Activated CD4-positive, alpha-beta T cell treated with anti-CD3 and anti-CD28 coated beads, Interleukin-2, amount 10 ng/mL, durations not matched to agents 7 days and 5 days (primary cell): ENCODE results near the gene ST6GAL1. TPM values are rescaled to one million over a fixed set of nuclear protein-coding genes. Genes with fewer than 3 reads are reported as not detected.
"Not testable (repeated sequence)": the region's sequence is repeated elsewhere in the genome, so short reads cannot be mapped to it uniquely, and the experiment has no call there.

ENCODE experiments used
- CTCF ChIA-PET: fragments of 350-600 bp; sonication (Branson Sonifier 250); formaldehyde crosslinking; loops from one replicate; lab custom pipeline; 2021; ENCODE audit warnings: antibody characterized with exemption; lab: Charles Lee
- POLR2A ChIA-PET: fragments of 350-600 bp; sonication (Branson Sonifier 250); formaldehyde crosslinking; loops from one replicate; lab custom pipeline; 2021; ENCODE audit warnings: antibody characterized with exemption; lab: Charles Lee
- DNase-seq: peaks from one replicate; pipeline ENCODE4 v3.0.0-alpha.2; 2020
- H3K27ac Mint-ChIP-seq: one replicate; pipeline ENCODE4 v1.8.0; 2021; ENCODE audit warnings: mild to moderate bottlenecking, moderate library complexity, mixed read lengths
- H3K27me3 Mint-ChIP-seq: one replicate; pipeline ENCODE4 v1.8.0; 2021; ENCODE audit warnings: mixed read lengths
- H3K36me3 Mint-ChIP-seq: one replicate; pipeline ENCODE4 v1.8.0; 2021; ENCODE audit warnings: low read depth, mixed read lengths
- H3K4me1 Mint-ChIP-seq: one replicate; pipeline ENCODE4 v1.8.0; 2021; ENCODE audit warnings: mixed read lengths
- H3K4me3 Mint-ChIP-seq: one replicate; pipeline ENCODE4 v1.8.0; 2021; ENCODE audit warnings: mild to moderate bottlenecking, moderate library complexity, mixed read lengths
- H3K9me3 Mint-ChIP-seq: one replicate; pipeline ENCODE4 v1.8.0; 2021; ENCODE audit warnings: mixed read lengths
- total RNA-seq, 2 experiments: library from RNA; stranded (reverse); gene quantifications; one replicate each; pipeline ENCODE4 v1.2.3, GENCODE V29; 2021

The ST6GAL1 gene
- total RNA-seq, 2 experiments from 2014 or later: 145 to 183 TPM

DNA sequence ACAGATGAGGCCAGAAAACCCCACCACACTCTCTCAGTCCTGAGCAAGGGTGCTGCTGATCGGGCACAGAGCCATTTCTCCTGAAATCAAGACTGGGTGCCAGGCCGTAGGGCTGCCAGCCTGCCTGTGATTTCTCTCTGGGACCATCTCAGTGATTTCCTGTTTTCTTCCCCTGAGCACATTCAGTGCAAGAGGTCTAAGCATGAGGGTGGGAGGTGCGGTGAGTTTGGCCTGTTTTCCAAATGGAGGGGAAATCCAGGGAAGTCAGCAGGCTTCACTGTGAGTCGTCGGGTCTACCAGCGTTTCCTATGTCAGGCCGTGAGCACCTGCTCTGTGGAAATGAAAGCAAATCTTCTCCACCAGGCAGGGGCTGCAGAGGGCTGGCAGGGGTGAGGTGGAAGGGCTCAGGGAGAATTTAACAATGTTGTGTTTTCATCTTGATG, 82.3 kb downstream of the ST6GAL1 start:
- POLR2A ChIA-PET: no interaction called here
- Mint-ChIP-seq H3K27me3 (no peaks in the 10 kb centered on the region), H3K9me3 (peaks cover 2% of the 10 kb centered on the region), H3K4me1 (peaks cover 60% of the 10 kb centered on the region), H3K36me3 (peaks cover 55% of the 10 kb centered on the region), H3K27ac (peak overlapping the region; percentile 92), H3K4me3 (peak overlapping the region; percentile 52)
- DNase-seq: peak; percentile 72
- CTCF ChIA-PET: interaction anchor here (0.6 to 1.5 kb wide), 3 partner anchors 13 to 1127 kb away, joined by 3 to 5 read pairs (median 5); no protein-coding TSS in a partner anchor

- Mint-ChIP-seq H3K4me1 (peaks cover 54% of the 10 kb centered on the region), H3K27me3 (no peaks in the 10 kb centered on the region), H3K4me3 (peak overlapping the region; percentile 52), H3K27ac (peak overlapping the region; percentile 92), H3K9me3 (no peaks in the 10 kb centered on the region), H3K36me3 (peaks cover 51% of the 10 kb centered on the region)
- ChIA-PET CTCF (interaction anchor here (1.2 to 1.3 kb wide), 3 partner anchors 12 to 164 kb away, joined by 3 to 6 read pairs (median 5); no protein-coding TSS in a partner anchor), POLR2A (no interaction called here)
- no peak for DNase-seq
Observed at GRCh38 chr3:187013159-187013716, 82.9 kb downstream of the ST6GAL1 start.

DNA sequence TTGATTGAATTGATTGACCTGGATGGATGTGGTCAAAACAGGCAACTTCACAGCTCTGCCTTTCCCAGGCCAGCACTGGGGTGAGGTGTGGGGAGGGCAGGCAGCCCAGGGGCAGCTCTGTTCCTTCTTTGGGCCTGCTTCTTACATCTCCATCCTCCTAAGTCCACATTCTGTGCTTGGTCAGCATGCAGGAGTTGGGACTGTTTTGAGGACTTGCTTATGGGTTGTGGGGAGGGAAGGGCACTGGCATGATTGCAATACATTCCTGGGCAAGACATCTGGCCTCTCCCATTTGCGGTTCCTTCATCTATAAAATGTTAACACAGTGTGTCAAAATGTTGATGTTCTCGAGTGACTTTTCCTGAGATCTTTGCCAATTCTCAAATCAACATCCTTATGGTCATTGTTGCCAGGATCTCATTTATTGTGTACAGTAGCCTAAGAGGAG, 84.1 kb downstream of the ST6GAL1 start:
- Mint-ChIP-seq H3K36me3 (peaks cover 47% of the 10 kb centered on the region), H3K4me3 (no peak overlapping the region), H3K27me3 (no peaks in the 10 kb centered on the region), H3K27ac (no peak overlapping the region), H3K9me3 (no peaks in the 10 kb centered on the region), H3K4me1 (peaks cover 64% of the 10 kb centered on the region)
- CTCF ChIA-PET: interaction anchor here (1.2 to 1.3 kb wide), 2 partner anchors 27 to 165 kb away, joined by 3 to 6 read pairs; no protein-coding TSS in a partner anchor
- DNase-seq: no peak
- POLR2A ChIA-PET: no interaction called here

GRCh38 chr3:187015903-187016638, 85.7 kb downstream of the ST6GAL1 start:
- Mint-ChIP-seq H3K9me3 (no peaks in the 10 kb centered on the region), H3K4me1 (peaks cover 76% of the 10 kb centered on the region), H3K4me3 (no peak overlapping the region), H3K36me3 (peaks cover 49% of the 10 kb centered on the region), H3K27me3 (no peaks in the 10 kb centered on the region), H3K27ac (peak overlapping the region; percentile 54)
- ChIA-PET CTCF (interaction anchor here (0.8 to 2.1 kb wide), 4 partner anchors 9 to 165 kb away, joined by 3 to 8 read pairs (median 4); no protein-coding TSS in a partner anchor), POLR2A (no interaction called here)
- DNase-seq: no peak

DNA sequence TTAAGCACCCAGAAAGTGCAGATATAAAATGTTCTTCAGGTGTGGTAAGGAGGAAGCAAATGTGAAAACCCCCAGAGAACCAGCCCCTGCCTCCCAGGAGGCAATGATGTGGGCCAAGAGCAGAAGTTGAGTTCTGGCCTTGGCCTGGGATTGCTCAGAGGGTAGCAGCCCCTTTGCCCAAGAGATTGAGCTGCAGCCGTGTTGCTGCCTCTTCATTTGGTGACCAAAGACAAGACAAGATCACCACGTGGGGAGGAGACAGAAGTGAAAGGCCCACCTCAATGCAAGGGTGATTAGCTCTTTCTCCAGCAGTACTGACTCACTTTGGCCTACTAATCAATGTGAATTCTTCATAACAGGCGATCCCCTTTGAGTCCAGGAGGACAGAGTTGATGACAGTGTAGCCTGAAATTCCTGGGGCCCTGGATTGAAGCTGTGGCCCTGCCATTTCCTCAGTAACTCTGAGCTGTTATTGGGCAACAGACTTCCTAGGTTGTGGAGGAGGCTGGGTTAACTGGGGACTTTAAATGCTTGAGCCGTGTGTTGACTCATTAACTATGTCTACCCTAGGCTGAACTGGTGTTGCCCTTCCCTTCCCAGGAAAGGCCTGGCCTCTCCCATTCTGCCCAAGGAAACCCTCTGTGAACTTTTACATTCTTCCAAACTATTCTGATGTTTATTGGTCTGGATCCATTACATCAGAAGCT, 86.5 kb downstream of the ST6GAL1 start:
- Mint-ChIP-seq H3K9me3 (peaks cover under 1% of the 10 kb centered on the region), H3K36me3 (peaks cover 49% of the 10 kb centered on the region), H3K4me1 (peaks cover 75% of the 10 kb centered on the region), H3K4me3 (no peak overlapping the region), H3K27ac (peak overlapping the region; percentile 54), H3K27me3 (no peaks in the 10 kb centered on the region)
- DNase-seq: no peak
- ChIA-PET CTCF (interaction anchor here (0.8 to 2.1 kb wide), 4 partner anchors 9 to 165 kb away, joined by 3 to 8 read pairs (median 4); no protein-coding TSS in a partner anchor), POLR2A (no interaction called here)

GRCh38 chr3:187017511-187018230, 87.3 kb downstream of the ST6GAL1 start:
- Mint-ChIP-seq H3K9me3 (peaks cover 5% of the 10 kb centered on the region), H3K27me3 (no peaks in the 10 kb centered on the region), H3K36me3 (peaks cover 51% of the 10 kb centered on the region), H3K27ac (peak overlapping the region; percentile 12), H3K4me1 (peaks cover 75% of the 10 kb centered on the region), H3K4me3 (no peak overlapping the region)
- POLR2A ChIA-PET: no interaction called here
- DNase-seq: no peak
- CTCF ChIA-PET: interaction anchor here (1.5 to 2.1 kb wide), 2 partner anchors 13 to 166 kb away, joined by 4 to 8 read pairs; no protein-coding TSS in a partner anchor

DNA sequence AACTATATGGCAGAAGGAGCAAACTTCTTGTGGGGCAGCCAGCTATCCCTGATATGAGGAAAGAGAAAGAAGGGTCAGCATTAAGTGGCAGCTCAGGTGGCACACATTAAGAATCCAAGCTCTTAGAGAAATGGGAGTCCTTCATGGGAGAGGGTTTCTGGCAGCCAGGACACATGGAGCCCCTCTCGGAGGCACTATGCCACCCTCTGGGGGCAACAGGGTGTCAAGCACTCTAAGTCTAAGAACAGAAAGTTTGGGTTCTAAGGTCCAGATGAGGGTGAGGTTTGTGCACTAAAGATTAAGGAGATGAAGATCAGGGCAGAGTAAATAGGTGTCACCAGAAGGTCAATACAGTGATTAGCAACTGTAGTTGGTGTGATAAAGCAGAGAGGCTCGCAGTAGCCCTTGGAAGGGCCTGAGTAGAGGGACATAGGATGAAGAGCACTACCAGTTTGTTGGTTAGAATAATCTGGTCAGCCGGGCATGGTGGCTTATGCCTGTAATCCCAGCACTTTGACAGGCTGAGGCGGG, 89.3 kb downstream of the ST6GAL1 start:
- ChIA-PET POLR2A (no interaction called here), CTCF (interaction anchor here (0.7 to 1.0 kb wide), 2 partner anchors 16 to 128 kb away, joined by 3 read pairs; no protein-coding TSS in a partner anchor)
- H3K27me3 Mint-ChIP-seq: no peaks in the 10 kb centered on the region
- H3K9me3 Mint-ChIP-seq: peaks cover 7% of the 10 kb centered on the region
- peak overlapping the region; percentile 3 for H3K4me3 Mint-ChIP-seq
- DNase-seq: no peak
- H3K36me3 Mint-ChIP-seq: peaks cover 47% of the 10 kb centered on the region
- peaks cover 75% of the 10 kb centered on the region for H3K4me1 Mint-ChIP-seq
- H3K27ac Mint-ChIP-seq: peak overlapping the region; percentile 93

GRCh38 chr3:187020376-187020775, 90.0 kb downstream of the ST6GAL1 start:
- peaks cover 7% of the 10 kb centered on the region for H3K9me3 Mint-ChIP-seq
- peaks cover 75% of the 10 kb centered on the region for H3K4me1 Mint-ChIP-seq
- no peaks in the 10 kb centered on the region for H3K27me3 Mint-ChIP-seq
- ChIA-PET CTCF (interaction anchor here (0.6 kb wide), 1 partner anchor 48 kb away, joined by 3 read pairs; no protein-coding TSS in a partner anchor), POLR2A (no interaction called here)
- H3K27ac Mint-ChIP-seq: peak overlapping the region; percentile 93
- peak overlapping the region; percentile 42 for H3K4me3 Mint-ChIP-seq
- H3K36me3 Mint-ChIP-seq: peaks cover 49% of the 10 kb centered on the region
- peak; percentile 57 for DNase-seq

DNA sequence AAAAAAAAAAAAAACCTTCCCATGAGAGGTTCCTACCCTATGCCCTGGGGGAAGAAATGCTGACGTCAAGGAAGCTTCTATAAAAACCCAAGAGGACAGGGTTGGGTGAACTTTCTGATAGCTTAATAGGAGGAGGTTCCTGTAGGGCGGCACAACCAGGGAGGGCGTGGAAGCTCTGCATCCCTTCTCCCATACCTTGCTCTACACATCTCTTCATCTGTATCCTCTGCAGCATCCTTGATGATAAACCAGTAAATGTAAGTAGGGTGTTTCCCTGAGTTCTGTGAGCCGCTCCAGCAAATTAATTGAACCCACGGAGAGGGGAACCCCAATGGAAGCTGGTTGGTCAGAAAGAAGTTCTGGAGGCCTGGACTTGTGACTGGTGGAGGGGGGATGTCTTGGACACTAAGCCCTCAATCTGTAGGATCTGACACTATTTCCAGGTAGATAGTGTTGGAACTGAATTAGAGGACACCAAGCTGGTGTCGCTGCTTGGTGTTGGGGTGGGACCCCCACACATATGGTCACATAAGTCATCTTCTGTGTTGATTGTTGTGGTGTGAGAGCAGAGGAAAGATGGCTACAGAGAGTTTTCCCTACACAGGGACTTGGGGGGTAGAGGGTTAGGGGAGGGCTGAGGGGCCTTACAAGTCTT, 91.5 kb downstream of the ST6GAL1 start:
- H3K9me3 Mint-ChIP-seq: peaks cover 7% of the 10 kb centered on the region
- H3K4me3 Mint-ChIP-seq: no peak overlapping the region
- no peaks in the 10 kb centered on the region for H3K27me3 Mint-ChIP-seq
- ChIA-PET CTCF (interaction anchor here (0.6 kb wide), 1 partner anchor 113 kb away, joined by 3 read pairs; no protein-coding TSS in a partner anchor), POLR2A (interaction anchor here (0.6 kb wide), 1 partner anchor 91 kb away, joined by 3 read pairs; no protein-coding TSS in a partner anchor)
- H3K4me1 Mint-ChIP-seq: peaks cover 65% of the 10 kb centered on the region
- peaks cover 42% of the 10 kb centered on the region for H3K36me3 Mint-ChIP-seq
- no peak for DNase-seq
- H3K27ac Mint-ChIP-seq: peak overlapping the region; percentile 80

DNA sequence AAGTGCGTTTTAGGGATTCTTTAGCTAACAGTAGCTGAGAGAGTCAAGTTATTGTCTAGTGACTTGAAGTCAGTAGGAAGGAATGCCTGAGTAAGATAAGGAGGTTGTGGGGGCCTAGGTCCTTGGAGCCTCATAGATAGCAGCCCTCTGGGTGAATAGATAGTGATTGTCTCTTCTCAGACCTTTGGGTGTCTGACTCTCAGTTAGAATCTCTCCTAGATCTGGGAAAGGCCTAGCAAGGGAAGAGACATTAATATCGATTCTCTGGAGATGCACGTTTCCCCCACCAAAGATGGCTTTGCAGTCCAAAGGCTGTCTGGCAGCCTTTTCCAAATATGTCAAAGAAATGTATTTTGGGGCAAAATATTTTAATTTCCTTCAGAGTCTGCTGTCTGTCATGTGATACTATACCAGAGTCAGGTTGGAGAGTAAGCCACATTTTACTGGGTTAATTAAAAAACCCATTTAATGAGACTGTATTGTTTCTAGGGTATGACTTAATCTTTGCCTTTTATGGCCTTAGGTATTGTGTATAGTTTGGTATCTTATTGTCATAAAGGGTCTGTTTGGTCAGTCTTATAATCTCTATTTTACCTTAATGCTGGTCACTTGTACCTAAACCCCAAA, 92.2 kb downstream of the ST6GAL1 start:
- no peak overlapping the region for H3K4me3 Mint-ChIP-seq
- ChIA-PET POLR2A (interaction anchor here (0.6 kb wide), 1 partner anchor 90 kb away, joined by 3 read pairs; no protein-coding TSS in a partner anchor), CTCF (no interaction called here)
- no peaks in the 10 kb centered on the region for H3K27me3 Mint-ChIP-seq
- peaks cover 7% of the 10 kb centered on the region for H3K9me3 Mint-ChIP-seq
- peaks cover 68% of the 10 kb centered on the region for H3K4me1 Mint-ChIP-seq
- DNase-seq: no peak
- peak overlapping the region; percentile 80 for H3K27ac Mint-ChIP-seq
- H3K36me3 Mint-ChIP-seq: peaks cover 42% of the 10 kb centered on the region

DNA sequence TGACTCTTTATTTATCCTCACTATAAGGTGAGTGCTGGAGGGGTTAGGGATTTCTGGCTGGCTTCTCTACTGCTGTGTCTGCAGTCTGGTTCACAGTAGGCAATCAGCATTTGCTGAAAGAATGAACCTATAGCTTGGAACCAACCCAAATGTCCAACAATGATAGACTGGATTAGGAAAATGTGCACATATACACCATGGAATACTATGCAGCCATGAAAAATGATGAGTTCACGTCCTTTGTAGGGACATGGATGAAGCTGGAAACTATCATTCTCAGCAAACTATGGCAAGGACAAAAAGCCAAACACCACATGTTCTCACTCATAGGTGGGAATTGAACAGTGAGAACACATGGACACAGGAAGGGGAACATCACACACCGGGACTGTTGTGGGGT, 93.0 kb downstream of the ST6GAL1 start:
- Mint-ChIP-seq H3K36me3 (peaks cover 44% of the 10 kb centered on the region), H3K4me1 (peaks cover 73% of the 10 kb centered on the region)
- H3K4me3 Mint-ChIP-seq, H3K27ac Mint-ChIP-seq, CTCF ChIA-PET, H3K27me3 Mint-ChIP-seq, DNase-seq, POLR2A ChIA-PET, H3K9me3 Mint-ChIP-seq: not testable (repeated sequence)
